ENCODE results near the gene SCLY. TPM values are rescaled to one million over a fixed set of nuclear protein-coding genes. Genes with fewer than 3 reads are reported as not detected.
"Not testable (repeated sequence)": the region's sequence is repeated elsewhere in the genome, so short reads cannot be mapped to it uniquely, and the experiment has no call there.

Gene SCLY
- total and polyA plus RNA-seq, 4 donors: 7.8 to 16.1 (median 12.1) TPM

DNA sequence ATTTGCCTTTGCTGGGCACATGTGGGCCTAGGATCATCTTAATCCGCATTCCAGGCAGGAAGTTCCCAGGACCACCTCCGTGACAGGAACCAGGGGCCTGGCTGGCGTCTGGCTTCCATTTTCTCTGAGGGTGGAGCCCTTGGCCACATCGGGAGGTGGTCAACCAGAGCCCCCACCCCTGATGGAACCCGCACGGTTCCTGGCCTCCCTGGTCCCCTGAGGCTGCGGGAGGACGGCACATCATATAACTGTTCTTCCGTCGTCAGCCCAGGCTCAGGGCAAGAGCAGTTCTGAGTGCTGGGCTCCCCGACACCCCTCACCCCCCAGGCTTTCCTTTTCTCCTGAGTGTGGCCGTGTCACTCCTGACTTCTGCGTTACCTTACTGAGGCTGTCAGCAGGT lies 52.8 kb downstream of the SCLY start:
- DNase-seq: no peak
- TF ChIP-seq, protein P1, sequence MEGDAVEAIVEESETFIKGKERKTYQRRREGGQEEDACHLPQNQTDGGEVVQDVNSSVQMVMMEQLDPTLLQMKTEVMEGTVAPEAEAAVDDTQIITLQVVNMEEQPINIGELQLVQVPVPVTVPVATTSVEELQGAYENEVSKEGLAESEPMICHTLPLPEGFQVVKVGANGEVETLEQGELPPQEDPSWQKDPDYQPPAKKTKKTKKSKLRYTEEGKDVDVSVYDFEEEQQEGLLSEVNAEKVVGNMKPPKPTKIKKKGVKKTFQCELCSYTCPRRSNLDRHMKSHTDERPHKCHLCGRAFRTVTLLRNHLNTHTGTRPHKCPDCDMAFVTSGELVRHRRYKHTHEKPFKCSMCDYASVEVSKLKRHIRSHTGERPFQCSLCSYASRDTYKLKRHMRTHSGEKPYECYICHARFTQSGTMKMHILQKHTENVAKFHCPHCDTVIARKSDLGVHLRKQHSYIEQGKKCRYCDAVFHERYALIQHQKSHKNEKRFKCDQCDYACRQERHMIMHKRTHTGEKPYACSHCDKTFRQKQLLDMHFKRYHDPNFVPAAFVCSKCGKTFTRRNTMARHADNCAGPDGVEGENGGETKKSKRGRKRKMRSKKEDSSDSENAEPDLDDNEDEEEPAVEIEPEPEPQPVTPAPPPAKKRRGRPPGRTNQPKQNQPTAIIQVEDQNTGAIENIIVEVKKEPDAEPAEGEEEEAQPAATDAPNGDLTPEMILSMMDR (IDR thresholded peaks at IDR 0.05; ENCODE audit: control extremely low read depth, extremely low read depth): no peak
- no peaks in the 10 kb centered on the region for H3K36me3 ChIP-seq (ENCODE audit: control insufficient read depth in 4 of 4, insufficient read depth in 4 of 4, low read length in 4 of 4)
- no peak overlapping the region for H3K9ac ChIP-seq (ENCODE audit: insufficient read depth in 1 of 2, low read length in 2 of 2)
- peaks cover 0 to under 1% (median 0%) of the 10 kb centered on the region in 3 donors for H3K27me3 ChIP-seq (ENCODE audit: control insufficient read depth in 3 of 3, insufficient read depth in 3 of 3, low read length in 2 of 3)
- H3K27ac ChIP-seq (ENCODE audit: low read depth in 1 of 2, low read length in 1 of 2): no peak overlapping the region
- no peak for ATAC-seq (ENCODE audit: insufficient read depth, low FRiP score)
- peaks cover 0 to 4% (median 0%) of the 10 kb centered on the region in 5 donors for H3K4me1 ChIP-seq (ENCODE audit: control insufficient read depth in 5 of 5, insufficient read depth in 5 of 5, low read length in 5 of 5)
- no peak overlapping the region for H3K4me3 ChIP-seq
- WGBS, 2 donors: 94% methylated on average over 12 to 13 of the region's 13 CpGs
- H3K9me3 ChIP-seq (ENCODE audit: control insufficient read depth in 4 of 4, insufficient read depth in 3 of 4, low read length in 3 of 4): peaks cover 0 to 4% (median 1%) of the 10 kb centered on the region in 4 donors

DNA sequence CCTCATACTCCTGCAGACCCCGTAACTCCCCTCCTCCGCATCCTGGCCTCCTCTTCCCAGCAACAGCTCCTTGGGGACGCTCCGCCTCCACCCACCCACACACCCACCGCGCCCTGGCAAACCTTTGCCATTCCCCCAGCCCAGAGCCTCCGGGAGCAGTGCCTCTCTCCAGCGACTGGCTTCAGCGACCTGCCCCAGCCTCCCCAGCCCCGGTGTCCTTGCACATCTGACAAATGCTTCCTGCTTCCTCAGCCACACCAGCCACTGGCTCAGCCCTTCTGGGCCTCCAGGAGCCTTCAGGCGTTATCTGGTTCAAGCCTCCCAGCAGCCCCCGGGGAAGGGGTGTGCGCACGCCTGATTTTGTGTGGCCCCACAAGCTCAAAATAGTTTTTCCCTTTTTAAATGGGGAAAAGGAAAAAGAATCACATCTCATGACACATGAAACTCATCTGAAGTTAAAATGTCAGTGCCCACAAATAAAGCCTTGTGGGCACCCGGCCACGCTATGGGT lies 53.6 kb downstream of the SCLY start:
- TF ChIP-seq, protein P1 (IDR thresholded peaks at IDR 0.05; ENCODE audit: control extremely low read depth, extremely low read depth): no peak
- no peak for ATAC-seq (ENCODE audit: insufficient read depth, low FRiP score)
- Histone ChIP-seq H3K4me3 (no peak overlapping the region), H3K9ac (ENCODE audit: insufficient read depth in 1 of 2, low read length in 2 of 2) (no peak overlapping the region), H3K36me3 (ENCODE audit: control insufficient read depth in 4 of 4, insufficient read depth in 4 of 4, low read length in 4 of 4) (no peaks in the 10 kb centered on the region), H3K27ac (ENCODE audit: low read depth in 1 of 2, low read length in 1 of 2) (no peak overlapping the region), H3K9me3 (ENCODE audit: control insufficient read depth in 4 of 4, insufficient read depth in 3 of 4, low read length in 3 of 4) (peaks cover 0 to 4% (median 1%) of the 10 kb centered on the region in 4 donors), H3K27me3 (ENCODE audit: control insufficient read depth in 3 of 3, insufficient read depth in 3 of 3, low read length in 2 of 3) (peaks cover 0 to 5% (median 0%) of the 10 kb centered on the region in 3 donors), H3K4me1 (ENCODE audit: control insufficient read depth in 5 of 5, insufficient read depth in 5 of 5, low read length in 5 of 5) (no peaks in the 10 kb centered on the region)
- DNase-seq: no peak
- 75 to 80% methylated on average over 16 of the region's 16 CpGs for WGBS, 2 donors

DNA sequence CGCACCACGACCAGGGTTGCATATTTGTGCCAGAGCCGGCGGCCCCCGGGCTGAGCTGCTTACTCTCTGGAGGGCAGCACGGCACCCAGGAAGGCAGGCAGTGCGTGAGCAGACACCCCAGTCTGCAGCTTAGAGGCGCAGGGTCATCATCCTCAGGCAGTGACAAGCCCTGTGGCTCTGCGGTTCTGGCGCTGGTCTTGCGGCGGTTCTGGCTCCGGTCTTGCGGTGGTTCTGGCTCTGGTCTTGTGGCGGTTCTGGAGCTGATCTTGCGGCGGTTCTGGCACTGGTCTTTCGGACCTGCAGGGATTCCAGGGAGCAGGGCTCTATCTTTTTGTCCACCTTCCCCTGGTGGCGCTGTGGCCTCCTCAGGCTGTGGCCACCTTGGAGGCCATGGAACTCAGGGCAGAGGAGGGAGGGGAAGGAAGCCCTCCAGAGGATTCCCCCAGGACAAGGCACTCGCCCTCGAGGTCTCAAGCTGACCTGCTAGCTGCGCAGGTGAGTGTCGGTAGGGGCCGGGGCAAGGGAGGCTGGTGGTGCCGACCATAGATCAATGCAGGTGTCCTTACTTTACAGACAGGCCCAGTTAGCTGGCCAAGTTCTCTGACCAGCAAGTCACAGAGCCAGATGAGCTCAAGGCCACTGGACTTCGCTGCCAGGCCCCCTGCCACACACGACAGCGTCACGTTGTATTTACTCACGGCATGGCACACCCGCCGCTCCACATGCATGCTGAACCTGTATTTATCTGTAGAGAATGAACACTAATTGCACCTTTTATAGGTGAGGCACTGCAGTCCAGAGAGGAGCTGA lies 54.3 kb downstream of the SCLY start:
- Histone ChIP-seq H3K27me3 (ENCODE audit: control insufficient read depth in 3 of 3, insufficient read depth in 3 of 3, low read length in 2 of 3) (peaks cover 0 to 5% (median 0%) of the 10 kb centered on the region in 3 donors), H3K9me3 (ENCODE audit: control insufficient read depth in 4 of 4, insufficient read depth in 3 of 4, low read length in 3 of 4) (peaks cover 0 to 4% (median 1%) of the 10 kb centered on the region in 4 donors), H3K9ac (ENCODE audit: insufficient read depth in 1 of 2, low read length in 2 of 2) (no peak overlapping the region), H3K27ac (ENCODE audit: low read depth in 1 of 2, low read length in 1 of 2) (no peak overlapping the region), H3K4me1 (ENCODE audit: control insufficient read depth in 5 of 5, insufficient read depth in 5 of 5, low read length in 5 of 5) (no peaks in the 10 kb centered on the region), H3K4me3 (no peak overlapping the region), H3K36me3 (ENCODE audit: control insufficient read depth in 4 of 4, insufficient read depth in 4 of 4, low read length in 4 of 4) (no peaks in the 10 kb centered on the region)
- no peak for DNase-seq
- ATAC-seq (ENCODE audit: insufficient read depth, low FRiP score): no peak
- WGBS, 2 donors: 92% methylated on average over 32 of the region's 32 CpGs
- TF ChIP-seq, protein P1 (IDR thresholded peaks at IDR 0.05; ENCODE audit: control extremely low read depth, extremely low read depth): no peak

DNA sequence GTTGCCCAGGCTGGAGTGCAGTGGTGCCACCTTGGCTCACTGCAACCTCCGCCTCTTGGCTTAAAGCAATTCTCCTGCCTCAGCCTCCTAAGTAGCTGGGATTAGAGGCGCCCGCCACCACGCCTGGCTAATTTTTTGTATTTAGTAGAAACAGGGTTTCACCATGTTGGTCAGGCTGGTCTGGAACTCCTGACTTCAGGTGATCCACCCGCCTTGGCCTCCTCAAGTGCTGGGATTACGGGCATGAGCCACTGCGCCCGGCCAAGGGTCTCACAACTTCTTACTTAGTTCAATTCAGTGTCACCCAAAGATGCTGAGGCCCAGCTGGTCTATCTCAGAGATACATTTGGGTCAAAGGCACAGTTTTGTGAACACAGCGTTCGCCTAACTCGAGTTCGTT lies 54.9 kb downstream of the SCLY start:
- DNase-seq: peak in 1 of 3 donors; percentile 11
- 91 to 97% methylated on average over 12 of the region's 12 CpGs for WGBS, 2 donors

More for the DNA sequence above, 54.9 kb downstream of the SCLY start:
- H3K4me1 ChIP-seq (ENCODE audit: control insufficient read depth in 5 of 5, insufficient read depth in 5 of 5, low read length in 5 of 5); H3K9me3 ChIP-seq (ENCODE audit: control insufficient read depth in 4 of 4, insufficient read depth in 3 of 4, low read length in 3 of 4); H3K36me3 ChIP-seq (ENCODE audit: control insufficient read depth in 4 of 4, insufficient read depth in 4 of 4, low read length in 4 of 4); H3K4me3 ChIP-seq; H3K27ac ChIP-seq (ENCODE audit: low read depth in 1 of 2, low read length in 1 of 2); H3K27me3 ChIP-seq (ENCODE audit: control insufficient read depth in 3 of 3, insufficient read depth in 3 of 3, low read length in 2 of 3); H3K9ac ChIP-seq (ENCODE audit: insufficient read depth in 1 of 2, low read length in 2 of 2); ATAC-seq (ENCODE audit: insufficient read depth, low FRiP score): not testable (repeated sequence)
